Lung microvascular endothelial cell (primary cell): ENCODE results near the gene HNF1B. TPM values are rescaled to one million over a fixed set of nuclear protein-coding genes. Genes with fewer than 3 reads are reported as not detected.
A peak's percentile ranks its signal among the peaks of the same experiment; 100 is the strongest.
"Not testable (repeated sequence)": the region's sequence is repeated elsewhere in the genome, so short reads cannot be mapped to it uniquely, and the experiment has no call there.

Source experiments
- DNase-seq, 2 donors: peaks; one replicate each; pipeline versions ENCODE4 v3.0.0 to v3.0.0-alpha.2; 2010; ENCODE audit warnings: low read depth in 2 of 2
- total RNA-seq: library from RNA; depleted of rRNA; stranded (reverse); fragments of >200 nt; gene quantifications from 2 replicates; pipeline ENCODE4 v1.2.1, GENCODE V29; 2014

The HNF1B gene, protein sequence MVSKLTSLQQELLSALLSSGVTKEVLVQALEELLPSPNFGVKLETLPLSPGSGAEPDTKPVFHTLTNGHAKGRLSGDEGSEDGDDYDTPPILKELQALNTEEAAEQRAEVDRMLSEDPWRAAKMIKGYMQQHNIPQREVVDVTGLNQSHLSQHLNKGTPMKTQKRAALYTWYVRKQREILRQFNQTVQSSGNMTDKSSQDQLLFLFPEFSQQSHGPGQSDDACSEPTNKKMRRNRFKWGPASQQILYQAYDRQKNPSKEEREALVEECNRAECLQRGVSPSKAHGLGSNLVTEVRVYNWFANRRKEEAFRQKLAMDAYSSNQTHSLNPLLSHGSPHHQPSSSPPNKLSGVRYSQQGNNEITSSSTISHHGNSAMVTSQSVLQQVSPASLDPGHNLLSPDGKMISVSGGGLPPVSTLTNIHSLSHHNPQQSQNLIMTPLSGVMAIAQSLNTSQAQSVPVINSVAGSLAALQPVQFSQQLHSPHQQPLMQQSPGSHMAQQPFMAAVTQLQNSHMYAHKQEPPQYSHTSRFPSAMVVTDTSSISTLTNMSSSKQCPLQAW
- not detected in 2 replicates for total RNA-seq

DNA sequence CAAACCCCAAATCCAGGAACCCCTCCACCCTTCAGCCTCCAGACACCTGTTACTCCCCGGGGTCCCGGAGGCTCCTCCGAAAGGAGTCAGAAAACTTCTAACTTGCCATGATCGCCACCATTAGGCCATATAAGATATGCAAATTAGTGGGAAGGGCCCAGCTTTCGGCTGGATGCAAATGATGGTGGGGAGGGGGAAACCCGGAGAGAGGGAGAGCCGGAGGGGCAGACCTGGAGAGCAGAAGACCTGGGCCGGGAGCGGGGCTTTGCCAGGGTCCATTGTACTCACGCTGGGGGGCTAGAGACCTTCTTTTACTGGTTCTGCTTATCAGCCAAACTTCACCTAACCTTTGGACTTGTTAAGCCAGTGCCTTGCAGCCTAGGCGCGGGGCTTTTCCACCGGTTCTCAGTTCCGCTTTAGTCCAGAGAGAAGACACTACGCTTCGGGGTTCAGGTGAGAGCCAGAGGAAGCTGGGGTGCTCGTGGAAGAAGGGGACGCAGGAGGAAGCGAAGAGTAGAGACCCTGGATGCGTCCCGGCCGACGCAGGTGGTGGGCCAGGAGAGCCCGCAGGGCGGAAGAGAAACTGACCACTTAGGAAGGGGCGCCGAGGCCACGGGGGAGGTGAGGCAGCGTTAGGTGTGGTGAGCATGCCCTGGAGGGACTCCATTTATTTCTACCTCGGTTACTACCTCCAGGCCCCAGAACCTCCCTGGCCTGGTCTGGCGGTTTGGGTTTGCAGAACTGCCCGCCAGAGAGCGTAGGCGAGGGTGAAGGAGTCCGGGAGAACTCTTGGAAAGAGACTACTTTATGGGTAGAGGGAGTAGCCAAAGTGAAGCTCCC is at the start of gene HNF1B:
Gene HNF1B, minus strand, starts transcription at position 99 of the 840 bp plus-strand sequence. CDS start 175 bp downstream, outside the sequence.
- no peak for DNase-seq

DNA sequence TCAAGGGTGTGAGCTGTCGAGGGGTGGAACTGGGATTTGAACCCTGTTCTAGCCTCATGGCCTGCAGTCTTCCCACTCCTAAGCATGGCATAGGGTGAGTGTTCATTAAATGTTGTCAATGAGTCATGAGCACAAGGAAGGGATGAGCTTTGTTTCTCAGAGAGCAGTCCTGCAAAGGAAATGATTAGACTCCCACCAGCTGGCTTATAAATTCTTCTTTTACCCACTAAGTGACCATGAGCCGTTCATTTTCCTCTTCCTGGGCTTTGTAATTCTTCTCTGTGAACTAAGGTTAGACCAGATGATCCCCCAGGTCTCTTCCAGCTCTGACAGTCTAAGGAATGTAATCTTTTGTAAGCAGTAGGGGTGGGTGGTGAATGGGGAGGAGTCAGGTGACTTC is 47.9 kb upstream of the HNF1B start:
- DNase-seq = peak in 1 of 2 donors; percentile 87

GRCh38 chr17:37791447-37792399 is 46.9 kb upstream of the HNF1B start:
- DNase-seq = peak; percentile 20 to 21

DNA sequence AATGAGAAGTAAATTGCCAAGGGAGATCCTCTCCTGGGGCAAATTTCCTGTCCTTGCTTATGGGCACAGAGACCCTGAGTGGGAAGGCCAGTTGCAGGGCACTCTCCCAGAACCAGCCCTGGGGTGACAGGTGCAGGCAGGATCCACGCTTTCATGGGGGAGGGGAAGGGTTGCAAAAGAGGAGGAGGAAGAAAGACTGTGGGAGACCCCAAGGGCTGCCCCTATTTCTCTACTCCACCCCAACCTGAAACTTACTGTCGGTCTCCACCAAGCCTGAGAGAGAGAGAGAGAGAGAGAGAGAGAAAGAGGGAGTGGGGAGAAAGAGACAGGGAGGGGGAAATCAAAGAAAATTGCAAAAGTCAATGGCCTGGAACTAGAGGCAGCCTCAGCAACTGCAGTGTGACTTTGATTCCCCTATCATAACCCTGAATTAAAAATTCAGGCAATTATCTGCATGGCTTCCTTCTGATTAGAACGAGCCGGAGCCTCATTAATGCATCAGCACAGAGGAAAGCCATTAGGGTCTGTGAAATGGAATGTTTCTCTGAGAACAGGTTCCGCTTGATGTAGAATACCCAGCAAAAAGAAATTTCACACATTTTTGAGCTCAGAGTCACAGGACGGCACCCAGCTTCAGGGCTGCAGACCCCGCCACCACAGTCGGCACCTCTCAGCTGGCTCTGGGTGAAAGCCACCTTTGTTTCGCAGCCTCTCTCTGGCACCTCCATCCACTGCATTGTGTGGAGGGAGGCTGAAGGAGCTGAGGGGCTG is 45.1 kb upstream of the HNF1B start:
- no peak for DNase-seq

- DNase-seq = no peak
Observed at GRCh38 chr17:37789021-37789565, 44.2 kb upstream of the HNF1B start.

DNA sequence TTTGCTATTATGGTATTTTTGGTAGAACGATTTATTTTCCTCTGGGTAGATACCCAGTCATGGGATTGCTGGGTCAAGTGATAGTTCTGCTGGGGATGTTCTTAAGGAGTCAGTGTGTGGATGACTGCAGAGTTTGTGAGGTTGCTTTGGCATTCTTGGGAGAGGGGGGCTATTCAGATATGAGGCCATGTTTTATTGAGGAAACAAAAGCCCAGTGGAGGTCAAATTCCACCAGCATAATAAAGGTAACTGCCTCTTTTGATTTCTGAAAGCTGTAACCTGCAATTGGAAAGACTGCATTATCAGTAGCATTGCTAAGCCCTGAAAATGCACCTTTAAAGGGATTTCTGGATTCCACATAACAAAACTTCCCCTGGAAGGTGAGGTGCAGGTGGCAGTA is 43.7 kb upstream of the HNF1B start:
- no peak for DNase-seq

DNA sequence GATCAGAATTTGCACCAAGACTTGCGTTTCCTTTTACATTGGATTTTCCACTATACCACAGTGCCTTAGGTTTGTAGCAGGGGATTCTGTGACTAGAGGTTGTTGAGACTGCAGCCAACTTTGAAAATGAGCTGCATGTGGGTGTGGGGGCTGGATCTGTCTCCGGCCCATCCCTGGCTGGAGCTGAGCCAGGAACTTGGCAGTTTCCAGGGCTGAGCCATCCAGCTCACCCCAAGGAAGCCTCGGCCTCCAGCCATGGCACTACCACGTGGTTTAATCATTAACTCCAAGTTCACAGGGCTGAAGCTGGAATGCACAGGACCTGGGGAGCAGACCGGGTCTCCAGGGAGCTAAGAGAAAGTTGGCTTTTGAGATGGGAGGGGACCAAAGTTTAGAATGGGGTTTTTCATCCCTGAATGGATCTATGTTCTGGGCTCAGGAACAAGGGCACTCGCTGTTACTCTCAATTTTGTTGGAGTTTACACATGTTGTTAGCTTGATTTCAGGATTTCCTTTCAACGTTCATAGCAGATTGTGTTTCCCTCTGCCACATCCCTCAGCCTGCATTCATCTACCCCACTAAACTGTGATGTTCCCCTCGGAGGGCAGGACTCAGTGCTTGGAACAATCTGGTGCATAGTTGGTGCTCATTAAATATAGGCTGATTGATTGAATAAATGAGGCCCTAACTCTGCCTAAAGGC is 42.3 kb upstream of the HNF1B start:
- DNase-seq = peak in 1 of 2 donors; percentile 27

DNA sequence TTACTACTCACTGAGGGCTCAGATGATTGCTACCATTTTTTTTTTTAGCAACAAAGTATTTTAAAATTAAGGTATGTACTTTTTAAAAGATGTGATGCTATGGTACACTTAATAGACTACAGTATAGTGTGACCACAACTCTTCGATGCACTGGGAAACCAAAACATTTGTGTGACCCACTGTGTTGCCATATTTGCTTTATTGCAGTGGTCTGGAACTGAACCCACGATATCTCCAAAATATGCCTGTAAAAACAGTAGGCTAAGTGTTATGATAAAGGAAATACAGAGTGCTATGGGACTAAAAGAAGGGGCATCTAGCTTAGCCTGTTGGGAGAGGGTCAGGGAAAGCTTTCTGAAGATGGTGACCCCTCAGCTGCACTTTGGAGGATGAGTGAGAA is 41.6 kb upstream of the HNF1B start:
- no peak for DNase-seq

DNA sequence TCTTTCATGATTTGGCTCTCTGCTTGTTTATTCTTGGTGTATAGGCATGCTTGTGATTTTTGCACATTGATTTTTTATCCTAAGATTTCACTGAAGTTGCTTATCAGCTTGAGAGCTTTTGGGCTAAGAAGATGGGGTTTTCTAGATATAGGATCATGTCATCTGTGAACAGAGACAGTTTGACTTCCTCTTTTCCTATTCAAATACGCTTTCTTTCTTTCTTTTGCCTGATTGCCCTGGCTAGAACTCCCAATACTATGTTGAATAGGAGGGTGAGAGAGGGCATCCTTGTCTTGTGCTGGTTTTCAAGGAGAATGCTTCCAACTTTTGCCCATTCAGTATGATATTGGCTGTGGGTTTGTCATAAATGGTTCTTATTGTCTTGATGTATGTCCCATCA is 37.6 kb upstream of the HNF1B start:
- not testable (repeated sequence) for DNase-seq

GRCh38 chr17:37781451-37781850 is 36.6 kb upstream of the HNF1B start:
- peak in 1 of 2 donors; percentile 9 for DNase-seq

DNA sequence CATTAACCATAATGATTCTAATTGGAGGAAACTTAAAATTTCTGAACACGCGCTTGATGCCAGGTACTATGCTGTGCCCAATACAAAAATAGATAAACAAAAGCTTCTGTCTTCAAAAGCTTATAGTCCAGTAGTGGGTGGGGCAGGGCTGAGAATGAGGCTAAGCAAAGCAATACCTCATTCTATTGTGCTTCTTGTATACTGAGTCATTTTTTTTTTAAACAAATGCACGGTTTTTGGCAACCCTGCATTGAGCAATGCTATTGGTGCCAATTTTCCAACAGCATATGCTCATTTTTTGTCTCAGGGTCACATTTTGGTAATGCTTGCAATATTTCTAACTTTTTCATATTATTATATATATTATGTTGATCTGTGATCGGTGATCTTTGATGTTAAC is 34.7 kb upstream of the HNF1B start:
- DNase-seq = peak in 1 of 2 donors; percentile 76

- DNase-seq = no peak
Observed at GRCh38 chr17:37774504-37774903, 29.6 kb upstream of the HNF1B start.

GRCh38 chr17:37772982-37773381 is 28.1 kb upstream of the HNF1B start:
- DNase-seq = no peak

DNA sequence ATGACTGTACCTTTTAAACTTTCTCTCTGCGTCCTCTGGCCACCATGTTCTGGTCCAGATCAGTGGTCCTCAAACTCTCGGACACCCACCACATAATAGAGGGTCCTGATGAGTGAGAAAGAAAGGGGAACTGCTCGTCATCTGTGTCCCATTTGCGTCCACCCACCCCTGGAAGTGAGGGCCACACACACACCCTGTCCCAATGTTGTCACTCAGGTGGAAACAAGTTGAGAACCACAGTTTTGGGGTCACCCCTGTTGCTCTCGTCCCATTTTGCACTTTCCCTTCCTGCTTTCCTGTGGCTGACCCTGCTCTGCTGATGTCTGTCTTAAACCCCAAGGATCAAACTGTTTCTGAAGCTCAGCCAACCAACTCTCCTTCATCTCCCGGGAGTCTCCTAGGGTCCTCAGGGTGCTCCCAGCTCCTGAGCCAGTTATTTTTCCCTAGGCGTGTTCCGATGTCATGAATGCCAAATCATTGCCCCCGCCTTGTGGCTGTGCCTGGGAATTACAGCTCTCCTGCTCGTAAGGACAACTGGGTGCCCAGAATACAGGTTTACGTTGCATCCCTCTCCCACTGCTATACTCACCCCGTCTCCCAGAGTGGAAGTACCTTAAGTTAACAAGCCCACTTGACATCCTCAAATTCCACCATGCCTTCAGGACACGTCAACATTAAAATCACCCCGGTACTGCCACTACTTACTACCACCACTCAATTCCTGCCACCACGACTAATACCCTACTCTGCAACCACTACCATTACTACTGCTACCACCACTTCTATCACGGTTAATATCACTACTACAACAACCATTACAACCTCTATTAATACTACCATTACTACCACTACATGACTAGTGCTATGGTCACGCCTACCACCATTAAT is 26.0 kb upstream of the HNF1B start:
- DNase-seq = peak; percentile 71 to 80

DNA sequence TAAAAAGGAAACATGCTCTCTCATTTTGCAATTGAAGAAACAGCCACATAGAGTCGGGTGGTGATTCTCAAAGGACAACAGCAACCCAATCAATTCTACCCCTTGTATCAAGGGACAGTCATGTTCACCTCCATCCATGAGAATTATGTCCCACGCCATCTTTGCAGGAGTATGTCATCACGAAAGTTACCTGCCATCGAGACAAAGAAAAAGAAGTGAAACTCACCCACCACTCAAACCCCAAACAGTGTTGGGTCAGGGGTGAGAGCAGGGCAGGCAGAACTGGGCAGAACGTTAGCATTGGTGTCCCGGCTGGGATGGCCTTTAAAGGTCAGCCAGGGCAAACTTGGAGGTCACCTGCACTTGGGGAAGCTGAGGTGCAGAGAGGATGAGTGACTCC is 24.2 kb upstream of the HNF1B start:
- DNase-seq = no peak

- DNase-seq = no peak
Observed at GRCh38 chr17:37768438-37768837, 23.6 kb upstream of the HNF1B start.

DNA sequence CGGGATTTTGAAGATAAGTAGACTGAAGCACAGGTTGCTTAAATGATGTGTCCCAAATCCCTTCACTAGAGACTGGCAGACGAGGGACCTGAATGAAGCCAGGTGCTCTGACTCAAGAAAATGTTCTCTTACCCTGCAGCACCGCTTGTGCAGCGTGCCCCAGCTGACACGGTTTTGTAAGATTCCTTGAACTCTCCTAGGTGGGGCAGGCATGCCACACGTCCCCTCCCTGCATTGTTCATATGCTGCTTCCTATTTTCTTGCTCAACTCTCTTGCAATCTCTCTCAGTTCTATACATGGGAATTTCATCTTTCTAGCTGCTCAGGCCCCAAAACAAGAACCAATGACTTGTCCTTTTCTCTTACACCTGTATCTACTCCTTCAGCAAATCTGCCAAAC is 22.1 kb upstream of the HNF1B start:
- no peak for DNase-seq

DNA sequence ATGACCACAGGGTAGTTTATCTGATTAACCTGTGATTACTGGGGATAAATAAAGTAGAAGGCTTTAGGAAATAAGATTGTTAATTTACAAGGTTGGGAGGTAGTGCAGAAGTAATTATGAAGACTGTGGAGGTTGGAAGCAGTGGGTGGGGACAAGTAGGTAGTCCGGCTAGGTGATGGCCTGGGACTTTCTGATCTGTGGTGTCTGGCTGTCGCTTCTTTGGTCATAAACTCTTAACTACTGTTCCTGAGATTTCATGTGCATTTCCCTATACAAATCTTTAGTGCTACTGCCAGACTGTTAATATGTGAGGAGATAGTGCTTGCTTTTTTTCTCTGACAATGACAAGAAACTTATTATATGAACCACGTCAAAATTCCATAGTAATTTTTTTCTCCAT is 19.5 kb upstream of the HNF1B start:
- DNase-seq = no peak
